22Rv1 (cell line): ENCODE data around the gene CKS1B.
A peak's percentile ranks its signal among the peaks of the same experiment; 100 is the strongest.

ENCODE experiments used
- H3K27ac ChIP-seq: fragments of 450-650 bp; 2 replicates; pipeline ENCODE4 v1.5.1; 2017
- ZFX ChIP-seq: fragments of 450-650 bp; IDR thresholded peaks from 2 replicates; pipeline ENCODE4 v1.6.1; 2017; ENCODE audit warnings: antibody characterized with exemption, borderline replicate concordance
- TF ChIP-seq, protein P1 (sequence below): fragments of 450-650 bp; IDR thresholded peaks from 2 replicates; pipeline ENCODE4 v1.5.1; 2017; ENCODE audit warnings: mild to moderate bottlenecking

CKS1B gene

DNA sequence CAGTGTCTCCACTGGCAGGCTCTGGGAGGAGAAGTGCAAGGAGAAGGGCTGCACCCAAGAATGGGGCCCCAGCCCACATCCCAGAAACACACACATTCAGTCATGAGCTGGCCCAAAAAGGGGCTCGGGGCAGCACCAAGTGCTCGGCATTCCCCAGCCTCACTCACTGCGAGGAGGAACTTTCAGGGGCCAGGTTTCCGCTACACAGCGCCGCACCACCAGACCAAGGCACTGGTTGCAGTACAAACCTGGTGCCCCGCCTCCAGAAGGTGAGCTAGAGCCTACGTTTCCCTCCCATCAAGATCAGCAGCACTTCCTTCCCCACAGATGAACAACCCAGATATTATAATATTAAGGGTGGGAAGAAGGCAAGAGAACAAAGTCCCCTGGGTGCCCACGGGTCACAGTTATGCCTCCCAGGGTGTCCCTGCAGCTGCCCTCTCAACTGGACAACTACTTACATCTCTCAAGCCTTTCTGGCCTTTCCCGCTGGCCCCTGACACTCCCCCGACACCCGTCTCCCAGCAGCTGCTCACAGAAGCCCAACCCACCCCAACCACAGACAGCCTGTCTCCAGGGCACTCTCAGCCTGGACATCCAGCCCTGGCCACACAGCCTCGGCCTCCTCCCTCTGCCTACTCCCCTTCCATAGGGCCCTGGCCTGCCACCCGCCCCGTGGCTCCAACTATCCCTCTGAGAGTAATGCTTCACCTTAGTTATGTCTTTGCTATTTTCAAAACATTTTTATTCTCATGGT is 22.4 kb upstream of the CKS1B start:
- H3K27ac ChIP-seq: no peak overlapping the region
- TF ChIP-seq, protein P1, sequence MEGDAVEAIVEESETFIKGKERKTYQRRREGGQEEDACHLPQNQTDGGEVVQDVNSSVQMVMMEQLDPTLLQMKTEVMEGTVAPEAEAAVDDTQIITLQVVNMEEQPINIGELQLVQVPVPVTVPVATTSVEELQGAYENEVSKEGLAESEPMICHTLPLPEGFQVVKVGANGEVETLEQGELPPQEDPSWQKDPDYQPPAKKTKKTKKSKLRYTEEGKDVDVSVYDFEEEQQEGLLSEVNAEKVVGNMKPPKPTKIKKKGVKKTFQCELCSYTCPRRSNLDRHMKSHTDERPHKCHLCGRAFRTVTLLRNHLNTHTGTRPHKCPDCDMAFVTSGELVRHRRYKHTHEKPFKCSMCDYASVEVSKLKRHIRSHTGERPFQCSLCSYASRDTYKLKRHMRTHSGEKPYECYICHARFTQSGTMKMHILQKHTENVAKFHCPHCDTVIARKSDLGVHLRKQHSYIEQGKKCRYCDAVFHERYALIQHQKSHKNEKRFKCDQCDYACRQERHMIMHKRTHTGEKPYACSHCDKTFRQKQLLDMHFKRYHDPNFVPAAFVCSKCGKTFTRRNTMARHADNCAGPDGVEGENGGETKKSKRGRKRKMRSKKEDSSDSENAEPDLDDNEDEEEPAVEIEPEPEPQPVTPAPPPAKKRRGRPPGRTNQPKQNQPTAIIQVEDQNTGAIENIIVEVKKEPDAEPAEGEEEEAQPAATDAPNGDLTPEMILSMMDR: no peak
- TF ChIP-seq ZFX: no peak

DNA sequence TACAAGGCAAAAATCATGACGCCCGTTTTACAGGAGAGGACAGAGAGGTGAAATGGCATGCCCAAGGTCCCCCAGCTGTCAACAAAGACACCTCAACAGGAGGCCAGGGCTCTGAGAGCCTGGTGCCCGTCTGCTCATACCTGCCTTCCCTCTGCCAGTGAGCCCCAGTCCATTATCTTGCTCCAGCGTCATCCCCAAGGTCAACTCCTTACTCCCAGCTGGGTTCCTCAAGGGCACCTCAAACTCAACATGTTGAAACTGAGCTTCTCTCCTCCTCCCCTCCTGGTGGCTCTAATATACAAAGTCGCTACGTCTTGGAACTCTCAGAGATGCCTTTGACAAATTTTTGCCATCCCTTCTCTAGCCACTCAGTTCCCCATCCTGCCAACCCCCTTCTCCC is 21.8 kb upstream of the CKS1B start:
- TF ChIP-seq, protein P1: no peak
- no peak for TF ChIP-seq ZFX
- H3K27ac ChIP-seq: no peak overlapping the region

DNA sequence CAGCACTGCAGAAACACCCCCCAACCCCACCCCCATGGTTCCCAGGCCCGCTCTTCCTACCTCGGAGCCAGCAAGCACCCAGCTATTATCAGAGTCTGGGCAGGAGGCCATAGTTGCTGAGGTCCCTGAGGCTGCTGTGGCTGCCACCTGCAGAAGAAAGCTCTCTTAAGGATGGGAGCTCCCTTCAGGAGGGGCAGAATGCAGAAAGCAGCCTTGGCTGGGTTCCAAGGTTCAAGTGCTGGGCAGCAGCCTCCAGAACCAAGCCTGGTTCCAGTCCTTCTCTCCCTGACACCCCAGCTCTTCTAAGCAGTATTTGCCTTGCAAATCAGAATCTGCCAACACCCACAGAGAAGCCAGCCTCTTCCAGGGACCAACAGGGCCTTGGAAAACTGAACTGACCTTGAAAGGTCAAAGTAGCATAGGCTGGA is 20.9 kb upstream of the CKS1B start:
- TF ChIP-seq ZFX: no peak
- TF ChIP-seq, protein P1: no peak
- H3K27ac ChIP-seq: no peak overlapping the region

DNA sequence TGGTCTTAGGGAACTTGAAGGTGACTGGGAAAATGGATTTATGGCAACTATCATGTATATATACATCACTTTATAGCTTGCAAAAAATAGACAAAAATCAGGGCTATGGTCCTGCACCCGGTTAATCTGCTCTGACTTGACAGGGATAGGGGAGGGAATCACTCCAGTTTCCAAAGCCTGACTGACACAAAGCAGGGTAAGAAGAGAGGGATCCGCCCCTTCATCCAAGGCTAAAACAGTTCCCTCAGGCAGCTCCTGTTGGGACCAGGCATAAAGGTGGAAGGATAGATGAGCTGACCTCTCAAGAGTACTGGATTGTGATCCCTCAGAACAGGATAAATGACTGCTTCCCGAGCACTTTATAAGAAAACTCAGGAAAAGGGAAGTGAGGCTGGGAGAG is 19.9 kb upstream of the CKS1B start:
- TF ChIP-seq, protein P1: no peak
- no peak for TF ChIP-seq ZFX
- H3K27ac ChIP-seq: no peak overlapping the region

DNA sequence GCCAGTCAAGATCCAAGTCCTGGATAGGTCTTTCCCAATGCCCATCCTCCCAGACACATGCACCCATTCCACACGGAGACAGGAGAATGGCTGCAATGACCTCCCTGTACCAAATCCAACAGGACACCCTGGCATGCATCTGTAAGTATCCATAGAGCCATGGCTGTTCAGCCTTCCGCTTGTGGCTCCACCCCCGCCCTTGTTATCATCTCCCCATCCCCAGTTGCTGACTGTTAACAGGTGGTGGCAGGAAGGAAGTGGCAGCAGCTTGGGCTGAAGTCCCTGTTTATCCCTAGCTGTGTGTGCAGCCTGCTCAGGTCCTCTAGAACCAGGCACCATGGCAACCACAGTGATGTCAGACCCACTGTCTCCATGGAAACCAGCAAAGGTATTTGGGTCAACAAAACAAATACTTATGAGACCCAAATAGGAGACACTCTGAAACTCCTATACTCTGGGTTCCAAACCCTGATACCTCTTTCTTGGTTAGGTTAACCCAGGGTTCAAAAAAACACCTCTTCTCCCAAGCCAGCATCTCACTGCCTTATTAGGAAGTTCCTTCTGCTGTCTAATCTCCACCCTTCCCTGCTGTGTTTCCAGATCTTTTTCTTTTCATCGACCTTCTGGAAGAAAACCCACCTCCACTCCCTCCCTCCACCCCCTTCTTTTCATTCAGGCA is 19.3 kb upstream of the CKS1B start:
- H3K27ac ChIP-seq: peak overlapping the region; percentile 59
- TF ChIP-seq, protein P1: no peak
- TF ChIP-seq ZFX: no peak

DNA sequence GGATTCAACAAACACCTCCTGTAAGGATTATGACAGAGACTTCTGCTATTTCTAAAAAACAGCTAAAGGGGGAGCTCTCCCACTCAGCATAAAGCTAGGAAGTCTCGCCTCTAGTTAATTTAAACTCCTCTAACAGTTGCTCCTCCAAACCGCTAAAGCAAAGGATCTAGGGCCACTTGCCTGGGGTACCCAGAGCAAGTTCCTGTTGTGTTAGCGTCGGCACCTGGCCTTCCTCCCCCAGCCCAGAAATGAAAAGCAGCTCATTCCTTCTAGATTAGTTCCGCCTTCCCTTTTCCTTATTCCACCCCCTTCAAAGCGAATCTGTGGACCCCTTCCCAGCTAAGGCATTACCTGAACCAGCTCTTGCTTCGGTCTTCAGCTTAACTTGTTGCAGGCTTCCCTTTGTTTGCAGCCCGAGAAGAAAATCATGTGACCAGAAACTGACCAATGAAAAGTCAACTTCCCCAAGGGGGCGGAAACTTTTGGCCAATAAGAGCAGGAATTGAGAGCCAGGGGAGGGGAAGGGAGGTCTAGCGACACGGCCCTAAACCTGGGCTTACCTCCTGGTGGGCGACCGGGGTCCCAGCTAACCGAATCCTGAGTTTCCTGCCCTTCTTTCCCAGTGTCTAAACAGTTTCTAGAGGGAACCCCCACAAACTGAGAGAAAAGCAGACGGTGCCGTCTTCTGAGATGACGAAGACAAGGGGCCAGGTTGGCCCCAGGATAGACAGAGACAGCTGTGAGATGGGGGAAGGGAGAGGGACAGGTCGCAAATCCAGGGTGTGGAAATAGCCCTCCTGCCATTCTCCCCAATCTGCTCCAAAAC is 18.6 kb upstream of the CKS1B start, which contains the start of gene PBXIP1:
Gene PBXIP1, minus strand, starts transcription at position 382 of the 826 bp plus-strand sequence. CDS start 2,378 bp downstream, outside the sequence.
- TF ChIP-seq, protein P1: peak; percentile 27
- TF ChIP-seq ZFX: no peak
- peak within 1 kb of the TSS; percentile 59 for H3K27ac ChIP-seq
